ENCODE measurements around the gene KCNH3.

DNA sequence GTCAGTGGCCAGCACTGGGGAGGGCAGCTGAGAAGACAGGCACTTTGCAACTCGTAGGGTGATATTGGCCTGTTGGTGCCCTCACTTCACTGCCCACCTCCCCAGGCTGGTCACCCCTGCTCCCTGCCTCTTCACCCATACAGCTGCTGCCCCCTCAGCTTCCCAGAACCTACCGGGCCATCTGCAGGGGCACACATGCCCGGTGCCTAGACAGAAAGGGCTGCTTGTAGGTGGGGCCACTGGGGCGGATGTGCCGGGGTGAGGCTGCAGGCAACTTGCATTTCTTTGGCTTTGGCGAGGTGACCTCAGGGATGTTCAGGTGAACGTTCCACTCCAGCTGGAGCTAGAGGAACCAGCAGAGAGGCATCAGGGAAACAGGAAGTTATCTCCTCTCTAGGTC, 49.5 kb downstream of the KCNH3 start:
- no peak for TF ChIP-seq POLR2AphosphoS5 (IDR thresholded peaks at IDR 0.05; ENCODE audit: low read depth, low read length)
- no peak for TF ChIP-seq POLR2A (IDR thresholded peaks at IDR 0.05; ENCODE audit: low read depth, low read length)
- TF ChIP-seq TAF1 (IDR thresholded peaks at IDR 0.05; ENCODE audit: borderline replicate concordance, low read depth, low read length) = no peak
